Right ventricle myocardium superior (tissue), 1 donor: ENCODE measurements around the gene REEP3. TPM values are rescaled to one million over a fixed set of nuclear protein-coding genes. Genes with fewer than 3 reads are reported as not detected.
"Not testable (repeated sequence)": the region's sequence is repeated elsewhere in the genome, so short reads cannot be mapped to it uniquely, and the experiment has no call there.

Experiments used
- ATAC-seq: fragments of 200-7000 bp; cut with Tn5 transposase; one replicate; pipeline ENCODE4 v1.9.1; 2020; ENCODE audit warnings: mild to moderate bottlenecking; ENCODE audit not compliant: poor library complexity
- DNase-seq: peaks from one replicate; pipeline ENCODE4 v3.0.0-alpha.2; 2020
- intact Hi-C: fragments of 100-400 bp; cut with DNase I; formaldehyde crosslinking; loops from one replicate; pipeline ENCODE4 v1.11.2; 2022
- total RNA-seq: library from RNA; stranded (reverse); fragmentation: NEBNext Ultra II Directional; extraction: Animal tissue kit (Norgen Biotek cat#: 25700); gene quantifications from one replicate; pipeline ENCODE4 v1.2.1, GENCODE V29; 2021
- donor health status: DM: no; HTN: yes; CAD: no; lungs with severe emphysema.

Gene REEP3
- total RNA-seq, 1 donor from 2014 or later = 14.0 TPM

GRCh38 chr10:63636812-63637211 lies 115.6 kb downstream of the REEP3 start:
- intact Hi-C loops = no loop called here
- ATAC-seq = no peak
- no peak for DNase-seq

GRCh38 chr10:63637901-63638327 lies 116.7 kb downstream of the REEP3 start:
- DNase-seq = no peak
- ATAC-seq = no peak
- intact Hi-C loops = no loop called here

- ATAC-seq = no peak
- intact Hi-C loops = no loop called here
- no peak for DNase-seq
Measured at GRCh38 chr10:63641366-63641765, 120.2 kb downstream of the REEP3 start.

- ATAC-seq (no peak), DNase-seq (no peak)
- intact Hi-C loops = no loop called here
Measured at GRCh38 chr10:63641799-63642198, 120.6 kb downstream of the REEP3 start.

- ATAC-seq (no peak), DNase-seq (no peak)
- intact Hi-C loops = no loop called here
Measured at GRCh38 chr10:63642808-63643207, 121.6 kb downstream of the REEP3 start.

- no peak for ATAC-seq
- no peak for DNase-seq
- intact Hi-C loops = no loop called here
Measured at GRCh38 chr10:63644418-63645142, 123.4 kb downstream of the REEP3 start.

- intact Hi-C loops = no loop called here
- DNase-seq (no peak), ATAC-seq (no peak)
Measured at GRCh38 chr10:63645195-63645594, 124.0 kb downstream of the REEP3 start.

- DNase-seq = no peak
- no peak for ATAC-seq
- intact Hi-C loops = no loop called here
Measured at GRCh38 chr10:63646491-63646890, 125.3 kb downstream of the REEP3 start.

GRCh38 chr10:63651864-63652263 lies 130.7 kb downstream of the REEP3 start:
- ATAC-seq (no peak), DNase-seq (no peak)
- intact Hi-C loops = no loop called here

GRCh38 chr10:63653747-63654146 lies 132.5 kb downstream of the REEP3 start:
- DNase-seq = no peak

GRCh38 chr10:63657761-63658160 lies 136.6 kb downstream of the REEP3 start:
- ATAC-seq (no peak), DNase-seq (no peak)
- intact Hi-C loops = no loop called here

More at GRCh38 chr10:63653747-63654146, 132.5 kb downstream of the REEP3 start:
- intact Hi-C loops = no loop called here
- no peak for ATAC-seq

- DNase-seq, intact Hi-C loops, ATAC-seq: not testable (repeated sequence)
Measured at GRCh38 chr10:63660941-63661340, 139.7 kb downstream of the REEP3 start.

GRCh38 chr10:63661347-63661746 lies 140.1 kb downstream of the REEP3 start:
- intact Hi-C loops = no loop called here
- DNase-seq = no peak
- ATAC-seq = no peak

GRCh38 chr10:63664341-63664885 lies 143.2 kb downstream of the REEP3 start:
- intact Hi-C loops = no loop called here
- ATAC-seq (no peak), DNase-seq (no peak)

- intact Hi-C loops, DNase-seq: not testable (repeated sequence)
Measured at GRCh38 chr10:63665006-63665580, 143.9 kb downstream of the REEP3 start.

GRCh38 chr10:63665670-63666134 lies 144.5 kb downstream of the REEP3 start:
- no peak for DNase-seq
- intact Hi-C loops = no loop called here
- ATAC-seq = no peak

More at GRCh38 chr10:63665006-63665580, 143.9 kb downstream of the REEP3 start:
- not testable (repeated sequence) for ATAC-seq

GRCh38 chr10:63666836-63667383 lies 145.7 kb downstream of the REEP3 start:
- no peak for ATAC-seq
- DNase-seq = no peak
- intact Hi-C loops = no loop called here

GRCh38 chr10:63667596-63668480 lies 146.6 kb downstream of the REEP3 start:
- ATAC-seq = no peak
- intact Hi-C loops = no loop called here
- DNase-seq = no peak
